ENCODE data around the gene SLC35C1.

The SLC35C1 gene

GRCh38 chr11:45804761-45805304 is at the start of gene SLC35C1:
SLC35C1 (plus strand) TSS chr11:45805149; CDS start chr11:45805802, 653 bp downstream.
- H3K27ac ChIP-seq, result peak within 1 kb of the TSS; percentile 88 to 94
- peak within 1 kb of the TSS; percentile 84 to 91 for H3K4me3 ChIP-seq
- peak; percentile 97 to 98 for DNase-seq
- H3K9me3 ChIP-seq, result no peaks in the 10 kb centered on the region
- peaks cover 0 to 22% (median 11%) of the 10 kb centered on the region in 3 donors for H3K36me3 ChIP-seq
- intact Hi-C loops (cut with DNase I; ENCODE audit: low total_unique reads), result no loop called here
- H3K4me1 ChIP-seq, result peaks cover 0 to 53% (median 31%) of the 10 kb centered on the region in 4 donors
- no peaks in the 10 kb centered on the region for H3K27me3 ChIP-seq
- TF ChIP-seq CTCF (IDR thresholded peaks at IDR 0.05), result peak in 1 of 2 experiments; percentile 19

- no peak for TF ChIP-seq CTCF (IDR thresholded peaks at IDR 0.05)
- Histone ChIP-seq H3K4me1 (peaks cover 0 to 65% (median 16%) of the 10 kb centered on the region in 4 donors), H3K4me3 (no peak overlapping the region), H3K27me3 (no peaks in the 10 kb centered on the region), H3K36me3 (no peaks in the 10 kb centered on the region), H3K27ac (peak overlapping the region; percentile 68 to 70), H3K9me3 (no peaks in the 10 kb centered on the region)
- intact Hi-C loops (cut with DNase I; ENCODE audit: low total_unique reads), result no loop called here
- no peak for DNase-seq
Observed at GRCh38 chr11:45755281-45755859, 49.6 kb upstream of the SLC35C1 start.

GRCh38 chr11:45756384-45757010 is 48.5 kb upstream of the SLC35C1 start:
- intact Hi-C loops (cut with DNase I; ENCODE audit: low total_unique reads), result no loop called here
- DNase-seq, result no peak
- no peaks in the 10 kb centered on the region for H3K9me3 ChIP-seq
- no peaks in the 10 kb centered on the region for H3K36me3 ChIP-seq
- peak overlapping the region; percentile 68 to 70 for H3K27ac ChIP-seq
- TF ChIP-seq CTCF (IDR thresholded peaks at IDR 0.05), result no peak
- no peaks in the 10 kb centered on the region for H3K27me3 ChIP-seq
- peaks cover 0 to 57% (median 16%) of the 10 kb centered on the region in 4 donors for H3K4me1 ChIP-seq
- no peak overlapping the region for H3K4me3 ChIP-seq

GRCh38 chr11:45757672-45758071 is 47.3 kb upstream of the SLC35C1 start:
- intact Hi-C loops (cut with DNase I; ENCODE audit: low total_unique reads), result no loop called here
- no peak for DNase-seq
- Histone ChIP-seq H3K27ac (peak overlapping the region; percentile 68 to 70), H3K27me3 (no peaks in the 10 kb centered on the region), H3K9me3 (no peaks in the 10 kb centered on the region), H3K4me3 (no peak overlapping the region), H3K36me3 (no peaks in the 10 kb centered on the region), H3K4me1 (peaks cover 0 to 57% (median 16%) of the 10 kb centered on the region in 4 donors)
- no peak for TF ChIP-seq CTCF (IDR thresholded peaks at IDR 0.05)

GRCh38 chr11:45761659-45762058 is 43.3 kb upstream of the SLC35C1 start:
- Histone ChIP-seq H3K4me3 (no peak overlapping the region), H3K27ac (no peak overlapping the region), H3K4me1 (peaks cover 0 to 39% (median 4%) of the 10 kb centered on the region in 4 donors), H3K27me3 (no peaks in the 10 kb centered on the region), H3K9me3 (no peaks in the 10 kb centered on the region), H3K36me3 (no peaks in the 10 kb centered on the region)
- TF ChIP-seq CTCF (IDR thresholded peaks at IDR 0.05), result no peak
- no peak for DNase-seq
- intact Hi-C loops (cut with DNase I; ENCODE audit: low total_unique reads), result no loop called here

Data from tibial artery (tissue), 4 donors.